Measurements from ENCODE around the gene TMEM45B.

DNA sequence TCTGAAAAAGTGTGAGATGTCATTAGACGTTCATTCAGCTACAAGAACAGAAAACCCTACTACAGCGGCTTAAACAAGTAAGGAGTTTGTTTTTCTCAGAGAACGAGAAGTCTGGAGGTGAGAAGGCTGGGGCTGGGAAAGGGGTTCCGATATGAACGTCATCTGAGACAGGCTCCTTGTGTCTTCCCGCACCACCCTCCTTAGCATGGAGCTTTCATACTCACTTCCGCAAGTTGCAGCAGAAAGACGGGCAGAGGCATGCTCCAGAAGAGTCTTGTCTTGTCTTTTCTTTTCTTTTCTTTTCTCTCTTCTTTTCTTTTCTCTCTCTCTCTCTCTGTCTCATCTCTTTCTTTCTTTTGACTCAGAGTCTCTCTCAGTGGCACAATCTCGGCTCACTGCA is 3.6 kb downstream of the TMEM45B start:
- TF ChIP-seq REST (IDR thresholded peaks at IDR 0.05; ENCODE audit: unreplicated experiment) (no peak), CREB1 (CRISPR knock-in tag; IDR thresholded peaks at IDR 0.05; ENCODE audit: low read depth) (no peak), EZH2phosphoT487 (IDR thresholded peaks at IDR 0.05; ENCODE audit: unreplicated experiment) (no peak), STAT1 (IDR thresholded peaks at IDR 0.05; ENCODE audit: unreplicated experiment) (no peak), EZH2 (IDR thresholded peaks at IDR 0.05; ENCODE audit: low read depth, unreplicated experiment) (no peak), POLR2AphosphoS5 (IDR thresholded peaks at IDR 0.05; ENCODE audit: low read depth) (no peak), NANOG (IDR thresholded peaks at IDR 0.05; ENCODE audit: borderline replicate concordance) (no peak)
- TF ChIP-seq, protein P1, sequence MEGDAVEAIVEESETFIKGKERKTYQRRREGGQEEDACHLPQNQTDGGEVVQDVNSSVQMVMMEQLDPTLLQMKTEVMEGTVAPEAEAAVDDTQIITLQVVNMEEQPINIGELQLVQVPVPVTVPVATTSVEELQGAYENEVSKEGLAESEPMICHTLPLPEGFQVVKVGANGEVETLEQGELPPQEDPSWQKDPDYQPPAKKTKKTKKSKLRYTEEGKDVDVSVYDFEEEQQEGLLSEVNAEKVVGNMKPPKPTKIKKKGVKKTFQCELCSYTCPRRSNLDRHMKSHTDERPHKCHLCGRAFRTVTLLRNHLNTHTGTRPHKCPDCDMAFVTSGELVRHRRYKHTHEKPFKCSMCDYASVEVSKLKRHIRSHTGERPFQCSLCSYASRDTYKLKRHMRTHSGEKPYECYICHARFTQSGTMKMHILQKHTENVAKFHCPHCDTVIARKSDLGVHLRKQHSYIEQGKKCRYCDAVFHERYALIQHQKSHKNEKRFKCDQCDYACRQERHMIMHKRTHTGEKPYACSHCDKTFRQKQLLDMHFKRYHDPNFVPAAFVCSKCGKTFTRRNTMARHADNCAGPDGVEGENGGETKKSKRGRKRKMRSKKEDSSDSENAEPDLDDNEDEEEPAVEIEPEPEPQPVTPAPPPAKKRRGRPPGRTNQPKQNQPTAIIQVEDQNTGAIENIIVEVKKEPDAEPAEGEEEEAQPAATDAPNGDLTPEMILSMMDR (conservative IDR thresholded peaks at IDR 0.05; ENCODE audit: low read depth in 2 of 2), result no peak
- TF ChIP-seq, protein P2, sequence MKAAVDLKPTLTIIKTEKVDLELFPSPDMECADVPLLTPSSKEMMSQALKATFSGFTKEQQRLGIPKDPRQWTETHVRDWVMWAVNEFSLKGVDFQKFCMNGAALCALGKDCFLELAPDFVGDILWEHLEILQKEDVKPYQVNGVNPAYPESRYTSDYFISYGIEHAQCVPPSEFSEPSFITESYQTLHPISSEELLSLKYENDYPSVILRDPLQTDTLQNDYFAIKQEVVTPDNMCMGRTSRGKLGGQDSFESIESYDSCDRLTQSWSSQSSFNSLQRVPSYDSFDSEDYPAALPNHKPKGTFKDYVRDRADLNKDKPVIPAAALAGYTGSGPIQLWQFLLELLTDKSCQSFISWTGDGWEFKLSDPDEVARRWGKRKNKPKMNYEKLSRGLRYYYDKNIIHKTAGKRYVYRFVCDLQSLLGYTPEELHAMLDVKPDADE (IDR thresholded peaks at IDR 0.05), result no peak

All from GM23338 (cell line).